K562 treated with DMSO at 1 percent for 4 hours (cell line): ENCODE results near the gene ULBP1. TPM values are rescaled to one million over a fixed set of nuclear protein-coding genes. Genes with fewer than 3 reads are reported as not detected.

Source experiments
- total RNA-seq: library from RNA; unstranded; fragments of 300-600 nt; gene quantifications from 2 replicates; pipeline ENCODE4 v1.2.3, GENCODE V29; 2022; ENCODE audit not compliant: insufficient read depth

The ULBP1 gene, protein sequence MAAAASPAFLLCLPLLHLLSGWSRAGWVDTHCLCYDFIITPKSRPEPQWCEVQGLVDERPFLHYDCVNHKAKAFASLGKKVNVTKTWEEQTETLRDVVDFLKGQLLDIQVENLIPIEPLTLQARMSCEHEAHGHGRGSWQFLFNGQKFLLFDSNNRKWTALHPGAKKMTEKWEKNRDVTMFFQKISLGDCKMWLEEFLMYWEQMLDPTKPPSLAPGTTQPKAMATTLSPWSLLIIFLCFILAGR
- 6.3 and 8.8 TPM in 2 replicates for total RNA-seq

GRCh38 chr6:149963462-149964307 is at the start of gene ULBP1:
Gene ULBP1, plus strand, starts transcription at chr6:149963943. Its CDS starts 107 bp downstream, at chr6:149964050.

DNA sequence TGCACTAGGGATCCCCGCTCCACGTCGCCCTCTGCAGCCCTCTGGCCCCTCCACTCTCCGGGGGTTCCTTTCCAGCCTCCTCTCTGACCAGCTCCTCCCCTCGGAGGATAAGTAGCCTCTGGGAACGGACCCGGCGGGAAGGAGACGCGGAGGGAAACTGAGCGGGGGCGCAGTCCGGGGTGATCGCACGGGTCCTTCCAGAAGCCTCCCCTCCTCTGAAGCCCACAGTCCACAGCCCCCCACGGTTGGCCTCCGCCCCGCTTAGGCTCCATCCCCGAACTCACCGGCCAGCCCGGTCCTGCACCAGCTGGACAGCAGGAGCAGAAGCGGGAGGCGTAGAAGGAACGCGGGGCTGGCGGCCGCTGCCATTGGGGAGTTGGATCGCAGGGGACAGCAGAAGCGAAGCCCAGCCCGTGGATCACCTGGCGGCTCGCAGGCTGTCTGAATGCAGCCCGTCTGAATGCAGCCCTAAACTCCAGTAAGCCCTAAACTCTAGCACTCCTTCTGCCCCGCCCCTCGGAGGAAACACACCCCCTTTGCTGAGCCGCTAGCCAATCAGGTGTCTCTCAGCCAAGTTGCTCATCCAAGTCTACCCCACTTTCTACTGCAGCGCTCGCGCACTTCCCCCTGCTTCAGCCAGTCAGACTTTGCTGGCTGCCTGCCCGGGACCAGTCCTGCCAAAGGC is 41.0 kb upstream of the ULBP1 start, which contains the start of gene RAET1G:
Gene RAET1G, minus strand, starts transcription at position 480 of the 685 bp plus-strand sequence. Its CDS starts 111 bp downstream, at position 369.

GRCh38 chr6:149941583-149942460 is 21.9 kb upstream of the ULBP1 start, which contains the start of gene ULBP2:
Gene ULBP2, plus strand, starts transcription at chr6:149942014. Its CDS starts 59 bp downstream, at chr6:149942073.

Other genes starting within 250 kb of the ULBP1 start
- gene LATS1, start 245.8 kb upstream of the ULBP1 start, total RNA-seq: 8.2 and 8.8 TPM in 2 replicates
- 20.6 and 22.4 TPM in 2 replicates for gene NUP43, start 217.4 kb upstream of the ULBP1 start, total RNA-seq
- 336 and 409 TPM in 2 replicates for gene PCMT1, start 214.2 kb upstream of the ULBP1 start, total RNA-seq
- 2.5 and 3.4 TPM in 2 replicates for gene LRP11, start 99.6 kb upstream of the ULBP1 start, total RNA-seq
- not detected in 2 replicates for gene RAET1E, start 65.8 kb upstream of the ULBP1 start, total RNA-seq
- not detected in 2 replicates for gene RAET1G, start 40.8 kb upstream of the ULBP1 start, total RNA-seq
- 6.3 and 11.0 TPM in 2 replicates for gene ULBP2, start 21.9 kb upstream of the ULBP1 start, total RNA-seq
- gene RAET1L, start 61.6 kb downstream of the ULBP1 start, total RNA-seq: not detected in 2 replicates
- gene ULBP3, start 105.2 kb downstream of the ULBP1 start, total RNA-seq: not detected in 2 replicates
- gene PPP1R14C, start 179.1 kb downstream of the ULBP1 start, total RNA-seq: 4.2 and 4.4 TPM in 2 replicates